ENCODE results near the gene SMARCA2.

Gene SMARCA2

DNA sequence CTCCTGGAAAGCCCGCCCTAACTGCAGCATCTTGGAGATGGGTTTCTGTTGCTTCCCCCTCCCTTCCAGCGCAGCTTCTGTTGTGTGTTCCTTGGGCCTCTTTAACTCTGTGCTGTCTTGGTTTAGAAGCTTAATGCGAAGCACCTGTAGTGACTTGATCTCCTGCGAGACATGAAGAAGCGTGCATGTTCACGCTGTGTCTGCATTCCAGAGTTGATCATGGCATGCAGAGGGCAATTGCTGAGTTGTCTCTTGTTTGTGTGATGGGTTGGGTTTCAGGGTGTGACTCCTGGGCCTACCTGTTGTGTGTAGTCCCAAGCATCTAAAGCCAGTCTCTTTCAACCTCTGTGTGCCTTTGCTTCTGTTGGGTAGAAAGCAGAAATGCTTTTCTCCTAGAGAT, 155.6 kb downstream of the SMARCA2 start:
- CTCF ChIA-PET: interaction anchor here (1.0 to 3.2 kb wide), 4 partner anchors 11 to 33 kb away, joined by 3 to 12 read pairs (median 4); no protein-coding TSS in a partner anchor
- TF ChIP-seq CTCF (IDR thresholded peaks at IDR 0.05; ENCODE audit: control extremely low read depth, extremely low read depth, low read depth, missing control alignments): no peak
- no peak for DNase-seq (ENCODE audit: extremely low spot score)

DNA sequence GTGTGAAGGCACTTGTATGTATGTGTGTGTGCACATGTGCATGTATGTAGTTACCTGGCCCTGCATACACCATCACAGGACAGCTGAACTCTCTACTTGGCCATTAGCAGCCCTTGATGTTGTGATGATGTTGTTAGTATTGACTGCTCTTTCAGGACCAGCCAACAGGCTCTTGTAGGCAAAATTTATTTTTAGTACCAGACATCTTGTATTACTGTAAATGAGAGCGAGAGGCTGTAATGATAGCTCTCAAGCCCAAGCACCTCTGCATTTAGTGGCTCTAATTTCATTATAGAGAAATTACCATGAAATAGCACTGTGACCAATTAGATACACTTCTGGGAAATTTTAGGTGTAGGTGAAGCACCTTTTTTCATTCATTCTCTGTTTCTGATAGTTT, 158.0 kb downstream of the SMARCA2 start:
- no peak for DNase-seq (ENCODE audit: extremely low spot score)
- POLR2A ChIA-PET: no interaction called here
- CTCF ChIA-PET: interaction anchor here (1.2 to 2.5 kb wide), 2 partner anchors 9 to 17 kb away, joined by 3 to 15 read pairs; no protein-coding TSS in a partner anchor
- no peak for TF ChIP-seq CTCF (IDR thresholded peaks at IDR 0.05; ENCODE audit: control extremely low read depth, extremely low read depth, low read depth, missing control alignments)

More for the DNA sequence above, 155.6 kb downstream of the SMARCA2 start:
- POLR2A ChIA-PET: no interaction called here

GRCh38 chr9:2173861-2174260, 158.7 kb downstream of the SMARCA2 start:
- POLR2A ChIA-PET: no interaction called here
- DNase-seq (ENCODE audit: extremely low spot score): no peak
- TF ChIP-seq CTCF (IDR thresholded peaks at IDR 0.05; ENCODE audit: control extremely low read depth, extremely low read depth, low read depth, missing control alignments): no peak
- CTCF ChIA-PET: interaction anchor here (1.2 kb wide), 1 partner anchor 16 kb away, joined by 3 read pairs; no protein-coding TSS in a partner anchor

- DNase-seq (ENCODE audit: extremely low spot score): no peak
- POLR2A ChIA-PET: no interaction called here
- no peak for TF ChIP-seq CTCF (IDR thresholded peaks at IDR 0.05; ENCODE audit: control extremely low read depth, extremely low read depth, low read depth, missing control alignments)
- CTCF ChIA-PET: interaction anchor here (1.2 kb wide), 1 partner anchor 16 kb away, joined by 3 read pairs; no protein-coding TSS in a partner anchor
These were observed 159.2 kb downstream of the SMARCA2 start for GRCh38 chr9:2174306-2174705.

DNA sequence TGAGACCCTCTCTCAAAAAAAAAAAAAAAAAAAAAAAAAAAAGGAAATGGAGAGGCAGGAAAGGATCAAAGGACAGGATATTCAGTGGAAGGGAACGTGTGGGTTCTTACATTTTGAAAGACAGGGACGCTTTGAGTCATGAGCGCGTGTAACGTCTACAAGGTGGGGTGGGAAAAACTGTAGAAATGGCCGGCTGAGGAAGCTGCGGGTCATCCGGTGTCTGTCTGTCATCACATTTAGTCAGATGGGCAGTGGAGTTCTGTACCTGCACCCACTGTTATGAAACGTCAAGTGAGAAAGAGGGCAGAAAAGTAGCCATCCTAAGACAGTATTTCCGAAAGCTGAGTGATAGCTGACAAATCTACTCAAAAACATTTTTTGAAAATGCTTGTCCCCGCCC, 159.8 kb downstream of the SMARCA2 start:
- CTCF ChIA-PET: no interaction called here
- DNase-seq (ENCODE audit: extremely low spot score): no peak
- TF ChIP-seq CTCF (IDR thresholded peaks at IDR 0.05; ENCODE audit: control extremely low read depth, extremely low read depth, low read depth, missing control alignments): no peak
- POLR2A ChIA-PET: no interaction called here

- TF ChIP-seq CTCF (IDR thresholded peaks at IDR 0.05; ENCODE audit: control extremely low read depth, extremely low read depth, low read depth, missing control alignments): no peak
- POLR2A ChIA-PET: no interaction called here
- CTCF ChIA-PET: interaction anchor here (1.0 to 1.5 kb wide), 4 partner anchors 11 to 406 kb away, joined by 3 to 4 read pairs (median 3); no protein-coding TSS in a partner anchor
- no peak for DNase-seq (ENCODE audit: extremely low spot score)
These were observed 162.0 kb downstream of the SMARCA2 start for GRCh38 chr9:2177121-2177520.
